K562 (cell line): ENCODE measurements around the gene DPM2. TPM values are rescaled to one million over a fixed set of nuclear protein-coding genes. Genes with fewer than 3 reads are reported as not detected.
A peak's percentile ranks its signal among the peaks of the same experiment; 100 is the strongest.

Experiments used
- ATAC-seq: fragments of 200-7000 bp; cut with Tn5 transposase; 3 replicates; pipeline ENCODE4 v1.9.1; 2020; ENCODE audit warnings: moderate library complexity
- BruUV-seq: library from RNA; stranded (reverse); fragments of 400-500 nt; replicated peaks from 2 replicates; lab custom pipeline; 2021; lab: Mats Ljungman, UMichigan
- CTCF ChIA-PET: fragments of 300-600 bp; formaldehyde crosslinking; extraction: SDS; loops from one replicate; lab custom pipeline; 2021; ENCODE audit warnings: low intra/inter-chr PET ratio; lab: Yijun Ruan, JAX
- POLR2A ChIA-PET: fragments of 300-600, 350-650 bp; sonication (Branson Sonifier 250); formaldehyde crosslinking; extraction: SDS; loops from one replicate; lab custom pipeline; 2021; ENCODE audit warnings: antibody characterized with exemption, inconsistent platforms; lab: Yijun Ruan, JAX
- DNase-seq, 4 experiments: peaks; one replicate each; pipeline versions ENCODE4 v3.0.0 to v3.0.0-alpha.2; 2011 to 2018; ENCODE audit warnings: low spot score in 3 of 4, mixed read lengths in 3 of 4; ENCODE audit errors: extremely low read depth in 1 of 4
- FAIRE-seq: peaks from 2 replicates; lab custom pipeline; 2011; peaks lifted over from hg19 to GRCh38; lab: Jason Lieb, UNC
- H2AFZ ChIP-seq: 2 replicates; pipeline ENCODE4 v1.6.0; 2011; ENCODE audit warnings: low read depth, low read length, control low read depth, inconsistent platforms
- H3K27ac ChIP-seq: fragments of 200-600 bp; 3 replicates; pipeline ENCODE4 v1.8.0; 2011; ENCODE audit warnings: low read depth, mild to moderate bottlenecking, control low read depth, inconsistent platforms, low read length, moderate library complexity, mixed read lengths; ENCODE audit errors: extremely low read depth
- H3K27me3 ChIP-seq, 2 experiments: fragments of 300-600 bp in 1 of 2; 2 replicates in 1 of 2; 3 replicates in 1 of 2; pipeline versions ENCODE4 v1.6.0 to v1.8.0; 2011; ENCODE audit warnings: inconsistent platforms in 2 of 2, low read length in 2 of 2, mild to moderate bottlenecking in 1 of 2, mixed read lengths in 1 of 2, moderate library complexity in 1 of 2; ENCODE audit not compliant: control insufficient read depth in 2 of 2, insufficient read depth in 2 of 2
- H3K36me3 ChIP-seq: fragments of 300-600 bp; 3 replicates; pipeline ENCODE4 v1.8.0; 2011; ENCODE audit warnings: mild to moderate bottlenecking, low read length, inconsistent platforms; ENCODE audit not compliant: control insufficient read depth, insufficient read depth
- H3K4me1 ChIP-seq, 2 experiments: fragments of 200-600 bp in 1 of 2; replicated peaks in 1 of 2; 2 replicates in 1 of 2; 3 replicates in 1 of 2; pipeline versions ENCODE4 v1.5.1 to v1.8.0; 2011; ENCODE audit warnings: inconsistent platforms in 2 of 2, low read length in 2 of 2, mild to moderate bottlenecking in 1 of 2, mixed read lengths in 1 of 2, moderate library complexity in 1 of 2; ENCODE audit not compliant: control insufficient read depth in 2 of 2, insufficient read depth in 2 of 2
- H3K4me2 ChIP-seq: 2 replicates; pipeline ENCODE4 v1.6.1; 2011; ENCODE audit warnings: low read length, control low read depth, inconsistent platforms, mixed read lengths; ENCODE audit not compliant: insufficient read depth
- H3K4me3 ChIP-seq: fragments of 200-600 bp; sonication (generic), shearing (Covaris generic); 2 replicates; pipeline ENCODE4 v1.5.1; 2016; ENCODE audit warnings: control low read depth, inconsistent platforms
- H3K79me2 ChIP-seq: fragments of 200-600 bp; 3 replicates; pipeline ENCODE4 v1.8.0; 2011; ENCODE audit warnings: low read length, inconsistent platforms; ENCODE audit not compliant: control insufficient read depth, insufficient read depth
- H3K9ac ChIP-seq, 2 experiments: 2 replicates each; pipeline versions ENCODE4 v1.6.0 to v1.6.1; 2011; ENCODE audit warnings: low read depth in 2 of 2, low read length in 2 of 2, control low read depth in 1 of 2, inconsistent platforms in 1 of 2, mild to moderate bottlenecking in 1 of 2, mixed read lengths in 1 of 2; ENCODE audit not compliant: insufficient read depth in 1 of 2
- H3K9me1 ChIP-seq: one replicate; pipeline ENCODE4 v1.6.0; 2011; ENCODE audit warnings: inconsistent platforms, mild to moderate bottlenecking, low read length, moderate library complexity; ENCODE audit not compliant: control insufficient read depth, insufficient read depth
- H3K9me3 ChIP-seq: replicated peaks from 2 replicates; pipeline ENCODE4 v1.5.1; 2011; ENCODE audit warnings: low read depth, low read length, inconsistent platforms; ENCODE audit not compliant: control insufficient read depth, insufficient read depth
- H4K20me1 ChIP-seq: replicated peaks from 2 replicates; pipeline ENCODE4 v1.6.1; 2011; ENCODE audit warnings: low read length, inconsistent platforms, mixed read lengths; ENCODE audit not compliant: control insufficient read depth, insufficient read depth
- EP300 ChIP-seq: IDR thresholded peaks from 2 replicates; pipeline ENCODE4 v1.6.1; 2012; ENCODE audit warnings: low read length, improper control_type of control experiment
- GTF2E2 ChIP-seq: fragments of 200-800 bp; sonication (Bioruptor generic); IDR thresholded peaks from 2 replicates; pipeline ENCODE4 v1.6.1; 2016; ENCODE audit warnings: missing genetic modification characterization, missing compliant biosample characterization
- IRF2 ChIP-seq: sonication (generic); formaldehyde crosslinking; IDR thresholded peaks from 2 replicates; pipeline ENCODE4 v1.8.1; 2022; ENCODE audit warnings: mild to moderate bottlenecking, missing genetic modification reagents
- KAT8 ChIP-seq: fragments of 450-650 bp; IDR thresholded peaks from 2 replicates; pipeline ENCODE4 v1.6.1; 2016; ENCODE audit warnings: low read depth, mild to moderate bottlenecking
- MCM2 ChIP-seq: fragments of 450-650 bp; IDR thresholded peaks from 2 replicates; pipeline ENCODE4 v1.6.1; 2017; ENCODE audit warnings: low read depth, mild to moderate bottlenecking
- MED1 ChIP-seq: sonication (generic); formaldehyde crosslinking; IDR thresholded peaks from 2 replicates; pipeline ENCODE4 v1.8.1; 2023; ENCODE audit warnings: missing genetic modification reagents, borderline replicate concordance
- MLX ChIP-seq, 2 experiments: fragments of 450-650 bp in 1 of 2; sonication (generic) in 1 of 2; formaldehyde crosslinking; conservative IDR thresholded peaks; 2 replicates each; pipeline versions ENCODE4 v1.4.0 to v1.8.1; 2020 to 2022; ENCODE audit warnings: mild to moderate bottlenecking in 1 of 2, missing genetic modification reagents in 1 of 2
- NONO ChIP-seq, 2 experiments: fragments of 200-400 bp in 1 of 2; fragments of 450-650 bp in 1 of 2; formaldehyde crosslinking in 1 of 2; IDR thresholded peaks; 2 replicates each; pipeline ENCODE4 v1.6.1; 2017; ENCODE audit warnings: low read depth in 2 of 2, mild to moderate bottlenecking in 2 of 2, moderate library complexity in 2 of 2, low read length in 1 of 2
- POLR2H ChIP-seq: IDR thresholded peaks from 2 replicates; pipeline ENCODE4 v1.6.1; 2016; ENCODE audit warnings: missing genetic modification characterization, low read depth, mild to moderate bottlenecking, control low read depth, missing compliant biosample characterization, moderate library complexity
- SAFB2 ChIP-seq: fragments of 200-400 bp; formaldehyde crosslinking; IDR thresholded peaks from 2 replicates; pipeline ENCODE4 v1.6.1; 2018; ENCODE audit warnings: borderline replicate concordance, low read length, low read depth, moderate library complexity; ENCODE audit not compliant: severe bottlenecking
- TAF15 ChIP-seq: fragments of 200-400 bp; formaldehyde crosslinking; IDR thresholded peaks from 2 replicates; pipeline ENCODE4 v1.6.1; 2017; ENCODE audit warnings: mild to moderate bottlenecking, low read depth, low read length, moderate library complexity
- ZNF644 ChIP-seq: fragments of 200-800 bp; sonication (Bioruptor generic); IDR thresholded peaks from 2 replicates; pipeline ENCODE4 v1.6.1; 2016; ENCODE audit warnings: low read depth, missing genetic modification characterization, missing compliant biosample characterization
- ZNF707 ChIP-seq: fragments of 250-450 bp; sonication (Bioruptor Pico); conservative IDR thresholded peaks from 2 replicates; pipeline ENCODE4 v1.8.0; 2022; ENCODE audit warnings: inconsistent platforms, mild to moderate bottlenecking, moderate library complexity
- ZSCAN29 ChIP-seq: fragments of 450-650 bp; IDR thresholded peaks from 2 replicates; pipeline ENCODE4 v1.6.1; 2017
- WGBS: fragments of 100-300 bp; shearing (Covaris generic); methylation state at CpG from one replicate; pipeline ENCODE4 v1.1.6; 2016; ENCODE audit warnings: low coverage, mixed read lengths; ENCODE audit not compliant: insufficient coverage; ENCODE audit errors: missing lambda C conversion rate; 5-methylcytosine and 5-hydroxymethylcytosine counted together
- in situ Hi-C: fragments of 300-500 bp; cut with MboI; formaldehyde crosslinking; loops from 4 replicates; pipeline ENCODE4 v1.15.0; 2018; ENCODE audit warnings: inconsistent platforms, mixed read lengths
- intact Hi-C: fragments of 100-400 bp; cut with micrococcal nuclease; formaldehyde crosslinking; loops from 2 replicates; pipeline ENCODE4 v1.14.2; 2022
- polyA plus RNA-seq, 8 experiments: library from polyadenylated mRNA; depleted of rRNA in 4 of 8; stranded (reverse) in 5 of 8; unstranded in 3 of 8; fragments of >200 nt; fragmentation: Nextera tagmentation in 2 of 8; fragmentation: Illumina TruSeq in 1 of 8; extraction: Ambion mirVana in 2 of 8; extraction: Trizol in 1 of 8; gene quantifications; 2 replicates each; pipeline versions ENCODE4 v1.2.1 to v1.2.3, GENCODE V29; 2011 to 2014; ENCODE audit warnings: inconsistent platforms in 1 of 8, missing spikeins in 1 of 8
- total RNA-seq, 7 experiments: library from RNA; depleted of rRNA in 6 of 7; stranded (reverse); fragments of >200 nt in 6 of 7; fragmentation: Illumina TruSeq in 2 of 7; extraction: Trizol in 2 of 7; gene quantifications; 2 replicates each; pipeline versions ENCODE4 v1.2.1 to v1.2.3, GENCODE V29; 2011 to 2021; ENCODE audit warnings: low replicate concordance in 1 of 7
- TF ChIP-seq, protein P1 (sequence below): fragments of 450-650 bp; IDR thresholded peaks from 2 replicates; pipeline ENCODE4 v1.6.1; 2017; ENCODE audit warnings: mild to moderate bottlenecking, moderate library complexity

The DPM2 gene
- total and polyA plus RNA-seq, 9 of the 15 experiments (the other 6 are each of a cell fraction or from before 2014, with no cell fraction given), result 43.5 to 126 (median 71.1) TPM

DNA sequence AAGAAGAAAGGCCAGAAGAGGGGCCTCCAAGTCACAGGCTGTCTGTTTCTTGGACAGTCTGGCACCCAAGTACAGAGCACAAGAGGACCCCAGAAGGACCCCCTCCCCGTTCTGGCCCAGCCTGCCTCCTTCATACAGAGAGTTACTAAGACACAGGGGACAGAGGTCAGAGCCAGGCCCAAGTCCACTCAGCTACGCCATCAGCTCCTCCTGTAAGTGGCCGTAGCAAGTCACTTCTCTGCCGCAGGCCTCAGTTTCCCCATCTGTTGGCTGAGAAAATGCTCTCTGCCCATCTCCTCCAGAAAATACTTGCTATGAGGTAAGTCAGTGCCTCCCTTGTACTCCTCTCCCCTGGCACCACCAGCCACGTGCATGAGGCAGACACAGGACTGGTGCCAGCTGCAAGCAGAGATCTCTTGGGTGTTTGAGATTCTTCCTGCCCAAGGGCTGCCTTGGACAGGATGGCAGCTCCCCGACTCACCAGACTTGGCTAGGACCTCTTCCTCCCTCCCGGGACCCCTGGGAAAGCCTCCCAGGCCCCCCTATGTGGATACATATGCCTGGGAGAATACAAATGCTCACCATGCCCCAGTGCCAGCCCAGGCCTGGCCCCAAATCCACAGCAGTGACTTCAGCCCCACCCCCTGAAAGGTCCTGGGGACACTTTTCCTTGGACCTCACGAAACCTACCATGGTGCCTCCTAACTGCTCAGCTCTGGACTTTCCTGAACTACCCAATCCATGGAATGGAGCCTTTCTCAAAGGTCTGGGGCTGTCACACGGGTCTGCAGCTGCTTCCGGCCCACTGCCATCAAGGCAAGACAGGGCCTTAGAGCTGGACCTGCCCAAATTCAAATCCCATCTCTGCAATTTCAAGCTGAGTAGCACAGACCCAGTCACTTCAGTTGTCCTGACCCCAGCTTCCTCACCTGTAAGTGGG lies 38.0 kb upstream of the DPM2 start:
- no peak for FAIRE-seq
- H3K9me3 ChIP-seq, result no peaks in the 10 kb centered on the region
- DNase-seq, result no peak
- TF ChIP-seq MLX (CRISPR knock-in tag; conservative IDR thresholded peaks at IDR 0.05) (no peak), EP300 (no peak), MCM2 (no peak), KAT8 (no peak), POLR2H (tag) (no peak), ZSCAN29 (no peak), GTF2E2 (no peak), MED1 (no peak), TAF15 (no peak), SAFB2 (no peak), IRF2 (no peak), NONO (IDR thresholded peaks at IDR 0.05; ENCODE audit: low read depth in 2 of 2, low read length in 1 of 2) (no peak), ZNF644 (tag) (no peak), ZNF707 (CRISPR knock-in tag) (no peak)
- TF ChIP-seq, protein P1, sequence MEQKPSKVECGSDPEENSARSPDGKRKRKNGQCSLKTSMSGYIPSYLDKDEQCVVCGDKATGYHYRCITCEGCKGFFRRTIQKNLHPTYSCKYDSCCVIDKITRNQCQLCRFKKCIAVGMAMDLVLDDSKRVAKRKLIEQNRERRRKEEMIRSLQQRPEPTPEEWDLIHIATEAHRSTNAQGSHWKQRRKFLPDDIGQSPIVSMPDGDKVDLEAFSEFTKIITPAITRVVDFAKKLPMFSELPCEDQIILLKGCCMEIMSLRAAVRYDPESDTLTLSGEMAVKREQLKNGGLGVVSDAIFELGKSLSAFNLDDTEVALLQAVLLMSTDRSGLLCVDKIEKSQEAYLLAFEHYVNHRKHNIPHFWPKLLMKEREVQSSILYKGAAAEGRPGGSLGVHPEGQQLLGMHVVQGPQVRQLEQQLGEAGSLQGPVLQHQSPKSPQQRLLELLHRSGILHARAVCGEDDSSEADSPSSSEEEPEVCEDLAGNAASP, result no peak
- TF ChIP-seq, all 486 proteins: peak for 0
- Histone ChIP-seq H3K36me3 (peaks cover 6% of the 10 kb centered on the region; the same call in 1 of the 3 replicates), H3K27me3 (no peaks in the 10 kb centered on the region), H3K4me2 (no peak overlapping the region), H4K20me1 (peaks cover 69% of the 10 kb centered on the region), H3K9ac (peak overlapping the region in 1 of 2 experiments; percentile 61; a peak in 2 of 4 replicates), H3K9me1 (no peaks in the 10 kb centered on the region), H3K27ac (no peak overlapping the region), H3K4me3 (no peak overlapping the region), H2AFZ (no peak overlapping the region), H3K4me1 (peaks cover 26 to 80% of the 10 kb centered on the region in 2 experiments), H3K79me2 (peaks cover 85% of the 10 kb centered on the region)
- WGBS, result 77% methylated on average over 9 of the region's 10 CpGs
- intact Hi-C loops (no loop called here), in situ Hi-C loops (no loop called here)
- ATAC-seq, result no peak
- ChIA-PET CTCF (no interaction called here), POLR2A (interaction anchor here (0.5 to 1.4 kb wide), 8 partner anchors 8 to 314 kb away, joined by 3 to 6 read pairs (median 3); no protein-coding TSS in a partner anchor)
- BruUV-seq, result no TSS peak
